ENCODE results near the gene SDK1. TPM values are rescaled to one million over a fixed set of nuclear protein-coding genes. Genes with fewer than 3 reads are reported as not detected.

Gene SDK1
- total and polyA plus RNA-seq, 2 experiments from 2014 or later: 2.1 to 10.0 TPM

DNA sequence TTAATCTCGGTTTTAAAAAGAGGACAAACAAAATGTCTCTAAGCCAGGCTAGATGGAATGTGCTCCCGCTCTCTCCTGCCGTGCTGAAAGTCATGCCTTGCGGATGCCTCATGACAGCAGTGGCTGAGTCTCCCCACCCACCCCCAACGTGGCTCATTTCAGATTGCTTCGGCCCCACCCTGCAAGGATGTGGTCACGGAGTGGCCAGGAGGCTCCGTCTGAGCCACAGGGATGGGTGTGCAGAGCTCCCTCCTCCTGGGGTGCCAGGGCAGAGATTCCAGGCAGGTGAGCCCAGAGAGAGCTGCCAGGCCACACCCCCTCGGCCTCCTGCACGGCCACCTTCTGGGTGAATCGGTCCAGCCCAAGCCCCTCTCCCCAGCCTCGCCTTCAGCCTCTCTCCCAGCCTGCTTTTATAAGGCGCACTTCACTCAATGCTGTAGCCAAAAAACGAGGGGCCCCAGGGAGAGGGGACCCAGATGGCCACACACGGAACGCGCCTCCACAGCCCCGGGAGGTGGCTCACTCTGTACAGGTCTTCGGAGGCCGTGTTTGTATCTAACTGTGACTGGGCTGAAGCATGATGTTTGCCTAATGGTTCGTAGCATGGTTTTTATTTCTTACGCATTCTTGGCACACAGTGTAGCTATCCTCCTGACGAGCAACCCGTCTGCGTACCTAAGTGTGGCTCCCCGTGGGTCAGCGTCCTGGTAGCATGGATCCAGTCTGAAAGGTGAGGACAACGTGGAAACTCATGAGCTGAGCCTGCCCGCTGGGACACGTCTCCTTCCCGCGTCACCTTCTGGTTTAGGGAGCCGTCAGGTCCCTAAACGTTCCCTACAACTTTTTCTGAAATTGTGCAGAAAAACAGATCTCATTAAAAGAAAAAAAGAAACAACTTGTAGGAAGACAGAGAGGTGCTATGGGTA, 967.3 kb downstream of the SDK1 start:
- H3K79me2 ChIP-seq (replicated peaks; ENCODE audit: insufficient read depth): no peaks in the 10 kb centered on the region
- H3K36me3 ChIP-seq (ENCODE audit: insufficient read depth): no peaks in the 10 kb centered on the region
- Mint-ChIP-seq H3K4me3 (no peak overlapping the region), H3K27ac (no peak overlapping the region), H3K36me3 (ENCODE audit: low read depth) (no peaks in the 10 kb centered on the region), H3K27me3 (ENCODE audit: insufficient read depth, low read depth, poor library complexity) (peaks cover 3% of the 10 kb centered on the region), H3K9me3 (peaks cover 7% of the 10 kb centered on the region; the same call in 2 of the 3 replicates), H3K4me1 (peaks cover 10% of the 10 kb centered on the region)
- H3K4me2 ChIP-seq: no peak overlapping the region
- no peaks in the 10 kb centered on the region for H3F3A ChIP-seq (replicated peaks; ENCODE audit: low read depth)
- H4K20me1 ChIP-seq (replicated peaks; ENCODE audit: insufficient read depth): no peaks in the 10 kb centered on the region
- no peak for TF ChIP-seq CREB1 (CRISPR knock-in tag; IDR thresholded peaks at IDR 0.05; ENCODE audit: low read depth)
- no peak for TF ChIP-seq REST (IDR thresholded peaks at IDR 0.05; ENCODE audit: unreplicated experiment)
- no peak for TF ChIP-seq POLR2AphosphoS5 (IDR thresholded peaks at IDR 0.05; ENCODE audit: low read depth)
- TF ChIP-seq, protein P1, sequence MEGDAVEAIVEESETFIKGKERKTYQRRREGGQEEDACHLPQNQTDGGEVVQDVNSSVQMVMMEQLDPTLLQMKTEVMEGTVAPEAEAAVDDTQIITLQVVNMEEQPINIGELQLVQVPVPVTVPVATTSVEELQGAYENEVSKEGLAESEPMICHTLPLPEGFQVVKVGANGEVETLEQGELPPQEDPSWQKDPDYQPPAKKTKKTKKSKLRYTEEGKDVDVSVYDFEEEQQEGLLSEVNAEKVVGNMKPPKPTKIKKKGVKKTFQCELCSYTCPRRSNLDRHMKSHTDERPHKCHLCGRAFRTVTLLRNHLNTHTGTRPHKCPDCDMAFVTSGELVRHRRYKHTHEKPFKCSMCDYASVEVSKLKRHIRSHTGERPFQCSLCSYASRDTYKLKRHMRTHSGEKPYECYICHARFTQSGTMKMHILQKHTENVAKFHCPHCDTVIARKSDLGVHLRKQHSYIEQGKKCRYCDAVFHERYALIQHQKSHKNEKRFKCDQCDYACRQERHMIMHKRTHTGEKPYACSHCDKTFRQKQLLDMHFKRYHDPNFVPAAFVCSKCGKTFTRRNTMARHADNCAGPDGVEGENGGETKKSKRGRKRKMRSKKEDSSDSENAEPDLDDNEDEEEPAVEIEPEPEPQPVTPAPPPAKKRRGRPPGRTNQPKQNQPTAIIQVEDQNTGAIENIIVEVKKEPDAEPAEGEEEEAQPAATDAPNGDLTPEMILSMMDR (conservative IDR thresholded peaks at IDR 0.05; ENCODE audit: low read depth in 2 of 2): no peak
- no peak for TF ChIP-seq ZNF114 (CRISPR knock-in tag; IDR thresholded peaks at IDR 0.05)
- TF ChIP-seq STAT1 (IDR thresholded peaks at IDR 0.05; ENCODE audit: unreplicated experiment): no peak
- TF ChIP-seq EZH2phosphoT487 (IDR thresholded peaks at IDR 0.05; ENCODE audit: unreplicated experiment): no peak
- TF ChIP-seq ZNF462 (CRISPR knock-in tag; IDR thresholded peaks at IDR 0.05): no peak
- TF ChIP-seq ETS1 (IDR thresholded peaks at IDR 0.05): no peak
- TF ChIP-seq EZH2 (IDR thresholded peaks at IDR 0.05; ENCODE audit: low read depth, unreplicated experiment): no peak
- TF ChIP-seq ZNF331 (CRISPR knock-in tag; IDR thresholded peaks at IDR 0.05; ENCODE audit: low read depth): no peak
- TF ChIP-seq NANOG (IDR thresholded peaks at IDR 0.05; ENCODE audit: borderline replicate concordance): no peak
- TF ChIP-seq JUNB (IDR thresholded peaks at IDR 0.05; ENCODE audit: unreplicated experiment): no peak
- no peak overlapping the region for H3K27ac ChIP-seq (ENCODE audit: low read depth)
- H3K9me2 ChIP-seq (ENCODE audit: insufficient read depth): no peaks in the 10 kb centered on the region
- no peaks in the 10 kb centered on the region for H3K27me3 ChIP-seq (ENCODE audit: insufficient read depth)
- H2AFZ ChIP-seq: no peak overlapping the region; the same call in 1 of the 2 replicates
- no peaks in the 10 kb centered on the region for H3K4me1 ChIP-seq (ENCODE audit: insufficient read depth)
- ATAC-seq: peak; percentile 14; the same call in 2 of the 3 replicates
- DNase-seq (ENCODE audit: low spot score): no peak
- no peak overlapping the region for H3K4me3 ChIP-seq

Measured in GM23338 (cell line).